Retina (tissue), 1 donor: Measurements from ENCODE around the gene MGRN1.

ENCODE experiments used
- DNase-seq: peaks from one replicate; pipeline ENCODE4 v3.0.0-alpha.2; 2016

The MGRN1 gene

DNA sequence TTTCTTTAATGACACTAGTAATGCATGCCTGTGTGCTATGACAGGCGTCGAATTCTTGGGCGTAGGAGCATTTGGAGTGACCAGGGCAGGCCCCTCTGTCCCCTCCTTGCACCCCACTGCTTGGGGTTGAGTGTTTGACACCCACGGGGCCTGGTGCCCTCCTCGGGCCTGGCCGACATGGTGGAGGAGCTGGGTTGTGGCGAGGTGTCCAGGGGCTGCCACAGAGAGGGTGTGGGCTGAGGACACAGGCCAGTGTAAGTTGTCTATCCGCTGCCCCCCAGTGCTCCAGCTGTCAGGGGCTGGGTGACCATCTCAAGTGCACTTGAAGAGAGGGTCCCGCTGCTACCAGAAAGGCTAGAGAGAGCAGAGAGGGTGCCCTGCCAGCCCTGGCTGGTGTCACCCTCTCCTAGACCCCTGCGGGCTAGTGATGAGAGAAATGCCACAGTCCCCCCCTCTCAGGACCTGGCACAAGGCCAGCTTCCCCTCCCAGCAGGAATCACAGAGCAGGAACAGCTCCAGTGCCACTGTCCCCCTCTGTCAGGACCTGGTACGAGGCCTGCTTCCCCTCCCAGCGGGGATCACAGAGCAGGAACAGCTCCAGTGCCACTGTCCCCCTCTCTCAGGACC is 30.5 kb downstream of the MGRN1 start:
- DNase-seq, result no peak

DNA sequence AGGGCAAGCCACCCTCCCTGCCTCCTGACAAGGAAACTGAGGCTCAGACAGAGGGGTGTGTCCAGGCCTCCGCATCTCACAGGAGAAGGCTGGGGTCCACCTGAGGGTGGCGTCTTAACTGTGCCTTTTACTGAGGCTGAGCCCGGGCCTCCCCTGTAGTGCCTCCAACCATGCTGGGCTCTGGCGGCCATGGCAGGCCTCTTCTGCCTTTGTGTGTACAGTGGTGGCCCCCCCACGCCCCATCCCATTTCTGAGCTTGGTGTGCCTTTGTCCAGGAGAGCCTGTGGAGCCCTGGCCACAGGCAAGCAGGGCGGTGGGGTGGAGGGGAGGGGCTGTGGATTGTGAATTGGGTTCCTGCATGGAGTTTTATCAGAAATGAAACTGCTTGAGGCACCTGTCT is 31.2 kb downstream of the MGRN1 start:
- DNase-seq, result no peak

GRCh38 chr16:4656221-4656620 is 31.6 kb downstream of the MGRN1 start:
- DNase-seq, result no peak

GRCh38 chr16:4656695-4657686 is 32.4 kb downstream of the MGRN1 start:
- no peak for DNase-seq

DNA sequence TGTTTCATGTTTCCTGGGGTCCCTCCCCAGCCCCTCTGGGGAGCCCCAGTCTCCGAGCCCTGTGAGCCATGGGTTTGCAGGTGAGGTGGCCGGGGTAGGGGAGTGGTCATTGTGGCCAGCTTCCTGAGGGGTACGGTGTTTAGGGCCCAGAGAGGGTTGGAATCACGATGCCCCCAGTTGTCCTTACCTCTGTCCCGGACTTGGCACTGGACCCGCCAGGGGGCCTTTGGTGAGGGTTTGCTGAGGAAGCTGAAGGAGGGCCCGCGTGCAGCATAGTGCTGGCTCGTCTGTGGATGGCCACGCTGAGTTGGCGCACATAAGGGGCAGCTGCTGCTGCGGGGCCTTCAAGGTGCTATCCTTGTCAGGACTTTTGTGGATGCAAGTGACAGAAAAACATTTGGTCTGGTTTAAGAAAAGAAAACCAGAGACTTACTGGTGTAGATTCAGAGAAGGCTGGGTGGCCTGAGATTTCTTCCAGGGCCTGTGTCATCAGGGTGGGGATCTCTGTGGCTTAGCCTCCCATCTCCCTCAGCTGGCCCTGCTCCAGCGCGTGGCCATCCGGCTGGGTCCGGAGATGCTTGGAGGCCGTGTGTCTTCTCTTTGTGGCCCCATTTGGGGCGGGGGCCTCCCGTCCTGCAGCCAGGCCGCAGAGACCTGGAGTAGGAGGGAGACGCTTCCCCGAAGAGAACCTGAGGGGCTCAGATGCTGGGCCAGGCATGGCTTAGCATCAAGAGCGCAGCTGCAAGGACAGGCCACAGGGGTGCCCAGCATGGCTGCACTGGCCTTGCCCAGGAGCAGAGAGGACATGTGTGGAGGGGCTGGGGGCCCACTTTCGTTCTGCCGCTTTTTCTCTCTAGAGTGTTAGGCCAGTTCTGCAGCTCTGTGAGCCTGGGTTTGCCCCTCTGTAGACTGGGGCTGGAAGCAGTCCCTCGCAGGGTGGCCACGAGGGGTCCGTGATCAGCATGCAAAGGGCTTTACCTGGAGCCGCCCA is 35.0 kb downstream of the MGRN1 start:
- DNase-seq, result no peak

DNA sequence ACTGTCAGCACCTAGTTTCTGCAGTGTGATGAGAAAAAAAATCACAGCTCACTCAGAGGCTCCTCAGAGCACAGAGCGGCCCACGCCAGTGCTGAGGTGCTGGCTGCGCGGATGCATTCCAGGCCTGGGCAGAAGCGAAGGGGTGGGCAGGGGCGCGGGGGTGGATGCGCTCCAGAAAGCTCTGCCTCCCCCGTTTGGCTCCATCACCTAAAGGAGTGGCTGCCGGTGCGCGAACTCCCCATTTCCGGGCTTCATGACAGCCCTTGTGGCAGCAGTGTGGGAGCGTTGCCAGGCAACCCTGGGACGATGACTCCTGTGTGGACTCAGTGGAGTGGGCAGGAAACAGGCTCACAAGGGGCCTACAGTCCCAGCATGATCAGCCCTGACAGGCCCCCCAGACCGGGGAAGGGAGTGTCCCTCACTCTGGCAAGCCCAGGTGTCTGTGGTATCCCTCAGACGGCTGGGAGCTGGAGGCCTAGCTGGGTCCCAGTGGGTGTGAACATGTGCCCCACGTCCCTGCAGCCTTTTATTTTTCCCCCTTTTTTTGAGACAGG is 35.9 kb downstream of the MGRN1 start:
- DNase-seq, result no peak

- no peak for DNase-seq
Measured at GRCh38 chr16:4661661-4662060, 37.0 kb downstream of the MGRN1 start.

- no peak for DNase-seq
Measured at GRCh38 chr16:4663465-4663776, 38.8 kb downstream of the MGRN1 start.

DNA sequence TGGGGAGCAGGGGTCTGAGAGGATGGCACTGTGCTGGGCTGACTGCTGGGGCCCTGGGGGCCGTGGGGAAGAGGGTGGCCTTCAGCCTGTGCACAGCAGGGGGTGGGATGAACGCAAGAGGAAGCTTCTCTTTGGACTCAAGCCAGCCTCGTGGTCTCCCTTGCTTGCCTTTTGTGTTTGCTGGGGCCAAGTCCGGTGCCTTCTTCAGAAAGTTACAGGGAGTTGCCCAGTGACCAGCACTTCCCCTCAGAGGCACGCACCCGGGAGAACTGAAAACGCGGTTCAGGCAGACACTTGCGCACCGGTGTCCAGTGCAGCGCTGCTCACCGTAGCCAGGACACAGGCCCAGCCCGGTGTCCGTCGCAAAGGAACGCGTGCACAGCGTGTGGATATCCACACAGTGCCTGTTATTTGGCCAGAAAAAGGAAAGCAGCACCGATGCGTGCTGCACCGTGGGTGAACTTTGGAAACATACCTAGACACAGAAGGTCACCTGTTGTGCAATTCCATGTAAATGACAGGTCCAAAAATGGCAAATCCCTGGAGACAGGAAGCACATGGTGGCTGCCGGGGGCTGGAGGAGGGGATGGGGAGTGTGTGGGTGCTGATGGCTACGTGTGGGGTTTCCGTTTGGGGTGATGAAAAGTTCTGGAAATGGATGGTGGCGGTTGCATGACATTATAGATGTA is 39.3 kb downstream of the MGRN1 start:
- no peak for DNase-seq

DNA sequence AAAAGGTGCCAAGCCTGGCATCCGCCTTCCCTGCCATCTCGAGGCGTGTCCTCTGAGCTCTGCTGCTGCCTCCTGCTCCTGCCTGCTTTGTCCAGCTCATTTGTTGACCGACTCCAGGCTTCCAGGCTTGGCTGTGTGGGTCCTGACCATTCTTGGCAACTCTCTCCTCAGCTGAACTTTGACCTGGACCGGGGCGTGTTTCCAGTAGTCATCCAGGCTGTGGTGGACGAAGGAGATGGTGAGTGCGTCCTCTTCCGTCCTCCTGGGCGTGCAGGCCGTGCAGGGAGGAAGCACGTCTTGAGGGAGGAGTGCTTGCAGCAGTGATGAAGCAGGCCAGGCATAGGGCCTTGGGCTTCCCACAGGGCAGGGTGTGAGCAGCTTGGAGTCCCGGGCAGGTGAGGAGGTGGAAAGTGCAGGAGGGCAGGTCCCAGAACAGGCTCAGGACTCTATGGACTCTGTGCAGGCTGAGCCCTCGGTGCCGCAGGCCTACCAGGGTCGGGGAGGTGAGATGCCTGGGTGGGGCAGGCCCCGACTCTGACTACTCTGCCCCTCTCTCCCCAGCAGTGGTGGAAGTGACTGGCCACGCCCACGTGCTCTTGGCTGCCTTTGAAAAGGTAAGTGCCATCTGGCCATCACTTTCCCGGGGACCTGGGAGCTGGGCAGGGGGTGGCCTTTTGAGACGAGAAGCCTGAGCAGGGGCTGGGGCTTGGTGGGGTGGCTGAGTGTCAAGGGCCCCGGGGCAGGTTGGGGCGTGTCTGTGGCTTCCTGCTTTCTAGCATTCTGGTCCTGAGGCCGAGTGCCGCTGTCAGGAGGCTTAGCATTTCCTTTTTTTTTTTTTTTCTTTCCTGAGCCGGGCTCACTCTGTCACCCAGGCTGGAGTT is 40.2 kb downstream of the MGRN1 start:
- DNase-seq, result no peak

GRCh38 chr16:4666537-4667202 is 42.0 kb downstream of the MGRN1 start:
- DNase-seq, result no peak

DNA sequence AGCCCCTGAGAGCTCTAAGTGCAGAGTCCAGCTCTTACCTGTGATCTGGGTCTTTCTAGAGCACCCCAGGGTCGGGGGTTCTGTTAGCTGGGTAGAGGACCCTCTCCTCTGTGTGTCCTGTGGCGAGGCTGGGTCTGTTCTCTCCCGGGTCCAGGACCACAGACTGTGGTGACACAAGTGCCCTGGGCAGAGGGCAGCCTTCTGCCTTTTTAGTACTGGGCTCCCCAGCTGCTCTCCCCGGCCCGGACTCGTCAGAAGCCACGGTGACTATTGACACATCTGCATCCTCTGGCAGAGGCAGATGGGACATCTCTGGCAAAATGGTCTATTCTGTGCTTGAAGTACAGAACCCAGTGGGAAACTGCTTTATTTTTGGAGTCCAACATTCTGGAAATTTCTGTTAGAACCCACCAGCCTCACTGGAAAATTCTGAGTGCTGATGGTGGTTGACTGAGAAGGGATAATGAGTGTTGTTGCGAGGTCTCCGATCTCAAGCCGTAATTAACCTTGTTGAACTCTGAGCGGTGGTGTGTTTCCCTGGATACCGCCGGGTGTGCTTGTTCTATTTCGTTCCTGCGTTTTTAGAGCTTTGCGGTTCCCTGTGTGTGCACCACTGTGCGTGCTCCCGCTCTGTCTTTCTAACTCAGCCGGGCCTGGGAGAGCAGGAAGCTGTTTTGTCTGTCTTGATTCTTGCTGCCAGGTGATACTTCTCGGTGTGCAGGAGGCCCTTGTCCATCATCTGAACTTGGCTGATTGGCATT is 42.8 kb downstream of the MGRN1 start:
- peak; percentile 45 for DNase-seq

GRCh38 chr16:4668313-4668960 is 43.8 kb downstream of the MGRN1 start:
- DNase-seq, result no peak

GRCh38 chr16:4673387-4674046 is 48.9 kb downstream of the MGRN1 start:
- DNase-seq, result no peak

DNA sequence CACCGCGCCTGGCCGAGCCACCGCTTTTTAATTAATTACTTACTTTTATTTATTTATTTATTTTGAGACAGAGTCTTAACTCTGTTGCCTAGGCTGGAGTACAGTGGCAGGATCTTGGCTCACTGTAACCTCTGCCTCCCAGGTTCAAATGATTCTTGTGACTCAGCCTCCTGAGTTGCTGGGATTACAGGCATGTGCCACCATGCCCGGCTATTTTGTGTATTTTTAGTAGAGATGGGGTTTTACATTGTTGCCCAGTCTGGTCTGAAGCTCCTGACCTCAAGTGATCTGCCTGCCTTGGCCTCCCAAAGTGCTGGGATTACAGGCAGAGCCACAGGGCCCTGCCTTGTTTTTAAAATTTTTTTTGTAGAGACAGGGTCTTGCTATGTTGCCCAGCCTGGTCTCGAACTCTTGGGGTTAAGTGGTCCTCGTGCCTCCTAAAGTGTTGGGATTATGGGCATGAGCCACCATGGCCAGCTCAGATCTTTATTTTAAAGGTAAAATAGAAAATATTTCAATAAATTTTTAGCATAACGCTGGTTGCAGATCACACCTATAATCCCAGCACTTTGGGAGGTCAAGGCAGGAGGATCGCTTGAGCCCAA is 50.4 kb downstream of the MGRN1 start:
- no peak for DNase-seq

- no peak for DNase-seq
Measured at GRCh38 chr16:4675864-4676786, 51.5 kb downstream of the MGRN1 start.

GRCh38 chr16:4676831-4677230 is 52.2 kb downstream of the MGRN1 start:
- DNase-seq, result no peak
